NK-92 (cell line): ENCODE results near the gene CEP250.

Experiments
- DNase-seq: peaks from one replicate; lab custom pipeline; 2025; ENCODE audit not compliant: unreplicated experiment; lab: John Stamatoyannopoulos, UW

CEP250 gene

DNA sequence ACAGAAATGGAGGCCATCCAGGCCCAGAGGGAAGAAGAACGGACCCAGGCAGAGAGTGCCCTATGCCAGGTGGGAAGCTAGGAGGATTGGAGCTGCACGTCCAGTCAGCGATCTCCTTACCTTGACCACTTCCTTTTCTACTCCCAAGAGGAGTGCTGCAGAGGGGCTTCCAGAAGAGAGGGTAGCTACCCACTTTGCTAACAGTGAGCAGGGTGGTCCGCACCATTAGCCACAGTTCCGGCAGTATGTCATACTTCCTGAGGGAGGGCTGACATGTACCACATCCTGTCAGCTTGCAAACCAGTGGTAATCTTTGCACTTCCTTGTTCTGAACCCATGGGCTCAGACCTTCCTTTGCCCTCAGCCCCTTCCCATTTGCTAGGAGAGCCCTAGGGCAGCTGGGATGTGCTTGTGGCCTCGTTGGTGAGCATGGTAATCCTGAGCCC, 35.4 kb downstream of the CEP250 start:
- no peak for DNase-seq

DNA sequence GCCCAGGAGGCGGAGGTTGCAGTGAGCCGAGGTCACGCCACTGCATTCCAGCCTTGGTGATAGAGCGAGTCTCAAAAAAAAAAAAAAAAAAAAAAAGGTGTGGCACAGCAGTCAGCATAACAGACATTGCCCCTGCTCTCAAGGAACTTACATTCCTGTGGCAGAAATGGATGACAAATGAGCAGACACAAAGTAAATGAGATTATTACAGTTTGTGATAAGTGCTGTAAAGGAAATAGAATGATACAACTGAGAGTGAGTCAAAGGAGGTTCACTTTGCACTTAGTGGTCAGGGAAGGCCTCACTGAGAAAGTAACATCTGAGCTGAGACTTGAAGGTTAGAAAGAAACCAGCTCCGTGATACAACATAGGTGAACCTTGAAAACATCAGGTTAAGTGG, 36.4 kb downstream of the CEP250 start:
- DNase-seq = no peak

DNA sequence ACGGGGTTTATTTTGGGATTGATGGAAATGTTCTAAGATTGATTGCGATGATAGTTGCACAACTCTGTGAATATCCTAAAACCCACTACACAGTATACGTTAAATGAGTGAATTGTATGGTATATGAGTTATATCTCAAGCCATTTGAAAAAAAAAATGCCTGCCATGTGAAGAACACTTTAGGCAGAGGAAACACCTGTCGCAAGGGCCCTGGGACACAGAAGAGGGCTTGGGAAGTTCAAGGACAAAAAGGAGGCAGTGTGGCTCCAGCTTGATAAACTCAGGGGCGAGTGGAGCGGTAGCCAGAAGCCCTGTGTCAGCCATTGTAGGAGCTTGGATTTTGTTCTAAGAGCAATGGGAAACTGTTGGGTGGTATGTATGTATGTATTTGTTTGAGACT, 37.0 kb downstream of the CEP250 start:
- no peak for DNase-seq

DNA sequence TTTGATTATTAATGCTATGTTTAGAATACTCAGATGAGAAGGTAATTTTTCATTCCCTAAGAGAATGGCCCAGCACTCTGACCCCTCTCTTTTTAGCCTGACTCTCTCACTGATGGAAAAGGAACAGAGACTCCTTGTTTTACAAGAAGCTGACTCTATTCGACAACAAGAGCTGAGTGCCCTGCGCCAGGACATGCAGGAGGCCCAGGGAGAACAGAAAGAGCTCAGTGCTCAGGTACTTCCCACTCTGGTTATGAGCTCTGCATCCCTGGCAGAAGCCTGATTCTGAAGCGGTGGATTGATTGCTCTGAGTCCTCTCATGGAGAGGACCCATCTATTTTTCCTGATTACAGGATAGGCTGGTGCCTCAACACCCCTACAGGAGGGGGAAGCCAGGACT, 41.1 kb downstream of the CEP250 start:
- no peak for DNase-seq

DNA sequence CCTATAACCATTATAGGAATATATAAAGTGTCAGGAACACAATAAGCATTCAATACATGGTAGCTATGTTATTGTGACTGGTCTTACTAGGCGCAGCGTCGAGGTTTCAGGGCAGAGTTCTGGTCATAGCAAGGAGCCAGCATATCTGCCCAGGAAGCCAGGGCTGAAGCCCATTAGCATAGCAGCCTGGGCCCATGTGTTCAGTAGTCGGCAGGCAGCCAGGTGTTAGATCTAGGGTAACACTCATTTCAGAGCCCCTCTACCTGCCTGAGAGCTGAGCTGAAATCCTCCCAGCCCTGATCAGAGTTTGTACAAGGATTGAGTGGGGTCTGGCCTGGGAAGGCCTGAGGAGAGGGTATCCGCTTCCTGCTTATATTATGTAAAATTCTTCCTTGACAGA, 41.9 kb downstream of the CEP250 start:
- no peak for DNase-seq

DNA sequence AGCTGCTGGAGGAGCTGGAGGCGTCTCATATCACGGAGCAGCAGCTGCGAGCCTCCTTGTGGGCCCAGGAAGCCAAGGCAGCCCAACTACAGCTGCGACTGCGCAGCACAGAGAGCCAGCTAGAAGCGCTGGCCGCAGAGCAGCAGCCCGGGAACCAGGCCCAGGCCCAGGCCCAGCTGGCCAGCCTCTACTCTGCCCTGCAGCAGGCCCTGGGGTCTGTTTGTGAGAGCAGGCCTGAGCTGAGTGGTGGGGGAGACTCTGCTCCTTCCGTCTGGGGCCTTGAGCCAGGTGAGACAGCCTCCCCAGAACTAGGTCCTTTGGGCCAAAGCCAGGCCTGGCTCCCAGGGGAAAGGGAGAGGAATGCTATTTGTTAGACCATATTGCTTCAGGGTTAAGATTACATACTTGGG, 42.4 kb downstream of the CEP250 start:
- DNase-seq = no peak

DNA sequence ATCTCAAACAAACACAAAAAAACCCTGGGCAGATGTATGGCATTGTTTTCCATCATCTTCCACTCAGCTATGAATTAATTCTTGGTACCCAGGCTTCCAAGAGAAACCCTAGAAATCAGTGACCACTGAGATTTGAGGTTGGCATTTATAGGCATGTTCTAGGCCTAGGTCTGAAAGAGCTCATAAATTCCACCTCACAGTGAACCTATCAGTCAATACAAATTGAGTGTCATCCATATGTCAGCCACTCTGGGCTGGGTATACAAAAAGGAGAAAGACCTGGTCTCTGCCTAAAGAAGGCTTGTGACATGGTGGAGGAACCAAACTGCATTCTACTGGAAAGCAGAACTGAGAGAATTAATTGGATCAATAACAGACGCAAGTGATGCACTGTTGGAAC, 43.9 kb downstream of the CEP250 start:
- DNase-seq = no peak

DNA sequence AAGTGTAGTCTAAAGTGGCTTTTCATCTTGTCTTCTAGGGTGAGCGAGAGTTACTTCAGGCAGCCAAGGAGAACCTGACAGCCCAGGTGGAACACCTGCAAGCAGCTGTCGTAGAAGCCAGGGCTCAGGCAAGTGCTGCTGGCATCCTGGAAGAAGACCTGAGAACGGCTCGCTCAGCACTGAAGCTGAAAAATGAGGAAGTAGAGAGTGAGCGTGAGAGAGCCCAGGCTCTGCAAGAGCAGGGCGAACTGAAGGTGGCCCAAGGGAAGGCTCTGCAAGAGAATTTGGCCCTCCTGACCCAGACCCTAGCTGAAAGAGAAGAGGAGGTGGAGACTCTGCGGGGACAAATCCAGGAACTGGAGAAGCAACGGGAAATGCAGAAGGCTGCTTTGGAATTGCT, 47.0 kb downstream of the CEP250 start:
- DNase-seq = no peak

DNA sequence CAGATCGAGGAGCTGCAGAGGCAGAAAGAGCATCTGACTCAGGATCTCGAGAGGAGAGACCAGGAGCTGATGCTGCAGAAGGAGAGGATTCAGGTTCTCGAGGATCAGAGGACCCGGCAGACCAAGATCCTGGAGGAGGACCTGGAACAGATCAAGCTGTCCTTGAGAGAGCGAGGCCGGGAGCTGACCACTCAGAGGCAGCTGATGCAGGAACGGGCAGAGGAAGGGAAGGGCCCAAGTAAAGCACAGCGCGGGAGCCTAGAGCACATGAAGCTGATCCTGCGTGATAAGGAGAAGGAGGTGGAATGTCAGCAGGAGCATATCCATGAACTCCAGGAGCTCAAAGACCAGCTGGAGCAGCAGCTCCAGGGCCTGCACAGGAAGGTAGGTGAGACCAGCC, 47.9 kb downstream of the CEP250 start:
- no peak for DNase-seq

- DNase-seq = no peak
These were observed 48.6 kb downstream of the CEP250 start for GRCh38 chr20:35503841-35504561.

DNA sequence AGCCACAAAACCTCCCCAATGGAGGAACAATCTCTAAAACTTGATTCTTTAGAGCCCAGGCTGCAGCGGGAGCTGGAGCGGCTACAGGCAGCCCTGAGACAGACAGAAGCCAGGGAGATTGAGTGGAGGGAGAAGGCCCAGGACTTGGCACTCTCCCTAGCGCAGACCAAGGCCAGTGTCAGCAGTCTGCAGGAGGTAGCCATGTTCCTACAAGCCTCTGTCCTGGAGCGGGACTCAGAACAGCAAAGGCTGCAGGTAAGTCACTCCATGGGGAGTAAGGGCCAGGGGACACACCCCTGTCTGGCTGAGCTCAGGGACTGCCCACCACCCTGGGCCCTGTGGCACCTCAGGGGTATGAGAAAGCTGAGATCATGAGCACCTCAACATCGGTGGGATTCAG, 49.4 kb downstream of the CEP250 start:
- DNase-seq = no peak

DNA sequence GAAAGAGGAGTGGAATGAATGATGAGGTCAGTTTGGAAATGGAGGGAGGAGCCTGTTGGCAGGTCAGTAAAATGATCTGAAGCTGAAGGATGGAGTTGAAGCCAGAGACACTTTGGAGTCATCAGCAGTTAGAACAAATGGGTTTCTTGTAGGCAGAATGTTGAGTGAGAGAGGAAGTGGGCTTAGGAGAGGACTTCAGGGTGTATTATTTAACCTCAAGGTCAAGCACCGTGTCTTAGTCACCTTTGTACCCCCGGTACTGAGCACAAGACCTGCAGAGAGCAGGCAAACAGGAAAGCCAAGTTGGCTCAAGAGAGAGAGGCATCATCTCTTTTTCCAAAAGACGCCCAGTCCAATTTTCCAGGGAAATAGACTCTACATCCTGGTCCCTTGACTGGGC, 50.8 kb downstream of the CEP250 start:
- DNase-seq = no peak

GRCh38 chr20:35506872-35507638, 51.7 kb downstream of the CEP250 start:
- no peak for DNase-seq

GRCh38 chr20:35508493-35509218, 53.3 kb downstream of the CEP250 start:
- no peak for DNase-seq

DNA sequence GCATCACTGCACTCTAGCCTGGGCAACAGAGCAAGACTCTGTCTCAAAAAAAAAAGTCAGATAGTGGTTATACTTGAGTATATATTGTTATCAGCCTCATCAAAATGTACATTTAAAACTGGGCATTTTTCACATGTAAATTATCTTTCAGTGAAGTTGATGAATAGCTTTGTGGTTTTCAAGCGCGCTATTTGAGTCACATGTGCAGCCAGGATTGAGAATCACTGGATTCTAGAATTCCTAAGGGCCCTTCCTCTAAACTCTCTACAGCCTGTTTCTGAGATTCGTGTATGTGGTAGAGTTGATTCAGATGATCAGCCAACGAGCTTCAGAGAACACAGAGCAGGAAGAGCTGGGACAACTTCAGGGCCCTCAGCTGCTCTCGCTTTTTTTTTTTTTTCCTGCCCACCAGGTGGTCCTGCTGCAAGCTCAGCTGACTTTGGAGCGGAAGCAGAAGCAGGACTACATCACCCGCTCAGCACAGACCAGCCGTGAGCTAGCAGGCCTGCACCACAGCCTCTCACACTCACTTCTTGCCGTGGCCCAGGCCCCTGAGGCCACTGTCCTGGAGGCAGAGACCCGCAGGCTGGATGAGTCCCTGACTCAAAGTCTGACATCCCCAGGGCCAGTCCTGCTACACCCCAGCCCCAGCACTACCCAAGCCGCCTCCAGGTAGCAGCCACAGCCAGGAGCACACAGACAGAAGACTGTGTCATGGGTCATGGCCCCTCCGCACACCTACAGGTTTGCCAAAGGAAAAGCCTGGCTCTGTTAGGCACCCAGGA, 55.7 kb downstream of the CEP250 start:
- no peak for DNase-seq

- no peak for DNase-seq
These were observed 56.5 kb downstream of the CEP250 start for GRCh38 chr20:35511814-35512420.

- DNase-seq = no peak
These were observed 59.1 kb downstream of the CEP250 start for GRCh38 chr20:35514371-35514932.

- no peak for DNase-seq
These were observed 59.9 kb downstream of the CEP250 start for GRCh38 chr20:35515341-35515740.

DNA sequence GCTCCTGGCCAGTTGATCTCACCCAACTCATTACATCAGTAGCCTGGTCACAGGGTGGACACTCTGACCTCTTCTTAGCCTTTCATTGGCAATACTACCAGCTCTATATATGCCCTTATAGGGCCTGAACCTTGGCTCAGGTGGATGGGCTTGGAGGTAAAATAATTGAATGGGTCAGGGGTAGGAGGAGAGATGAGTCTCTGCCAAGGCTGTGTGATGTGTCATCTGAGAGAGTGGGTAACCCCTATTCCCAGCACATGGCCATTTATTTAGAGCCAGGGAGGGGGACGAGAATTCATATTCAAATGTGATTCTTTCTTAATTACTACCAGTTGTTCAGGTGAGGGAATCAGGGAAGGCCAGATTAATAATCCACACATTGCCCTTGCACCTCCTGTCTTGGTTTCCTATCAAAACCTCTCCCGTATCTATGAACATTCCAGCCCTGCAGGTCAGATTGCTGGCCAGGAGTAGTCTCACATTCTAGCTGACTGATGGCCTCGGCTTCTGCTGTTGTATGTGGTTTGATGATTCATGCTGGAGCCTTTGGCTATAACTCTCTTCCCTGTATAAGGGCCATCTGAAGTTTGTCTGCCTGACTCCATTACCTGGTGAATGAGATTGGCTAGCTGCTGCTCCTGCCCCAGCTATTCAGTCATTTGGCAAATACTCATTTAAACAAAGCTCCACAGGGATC, 60.7 kb downstream of the CEP250 start:
- DNase-seq = no peak

- no peak for DNase-seq
These were observed 61.7 kb downstream of the CEP250 start for GRCh38 chr20:35517125-35517524.
